HG02885 (cell line): ENCODE measurements around the gene PPP6R3.
"Not testable (repeated sequence)": the region's sequence is repeated elsewhere in the genome, so short reads cannot be mapped to it uniquely, and the experiment has no call there.

Experiments used
- ATAC-seq: cut with Tn5 transposase; IDR thresholded peaks from one replicate; pipeline ENCODE4 v1.9.1; 2021; ENCODE audit warnings: mild to moderate bottlenecking; ENCODE audit not compliant: unreplicated experiment, poor library complexity

Gene PPP6R3

GRCh38 chr11:68589547-68590216 is 129.1 kb downstream of the PPP6R3 start:
- ATAC-seq = no peak

DNA sequence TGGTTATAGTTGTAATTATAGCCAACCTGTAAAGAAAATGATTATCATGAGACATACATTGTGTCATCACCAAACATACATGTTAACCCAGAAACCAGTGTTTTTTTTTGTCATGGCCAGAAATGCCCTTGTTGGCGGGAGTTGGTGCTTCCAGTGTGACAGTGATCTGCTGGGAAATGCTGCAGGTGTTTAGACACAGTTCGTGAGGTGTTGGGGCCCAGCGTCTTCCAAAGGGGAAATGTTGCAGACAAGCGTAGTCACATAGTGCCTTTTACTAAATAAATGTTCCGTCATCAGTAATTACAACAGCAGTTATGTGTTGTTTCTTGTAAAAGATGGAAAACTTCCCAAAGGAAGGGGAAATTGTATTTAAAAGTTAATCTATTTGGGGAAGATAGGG is 131.2 kb downstream of the PPP6R3 start:
- no peak for ATAC-seq

DNA sequence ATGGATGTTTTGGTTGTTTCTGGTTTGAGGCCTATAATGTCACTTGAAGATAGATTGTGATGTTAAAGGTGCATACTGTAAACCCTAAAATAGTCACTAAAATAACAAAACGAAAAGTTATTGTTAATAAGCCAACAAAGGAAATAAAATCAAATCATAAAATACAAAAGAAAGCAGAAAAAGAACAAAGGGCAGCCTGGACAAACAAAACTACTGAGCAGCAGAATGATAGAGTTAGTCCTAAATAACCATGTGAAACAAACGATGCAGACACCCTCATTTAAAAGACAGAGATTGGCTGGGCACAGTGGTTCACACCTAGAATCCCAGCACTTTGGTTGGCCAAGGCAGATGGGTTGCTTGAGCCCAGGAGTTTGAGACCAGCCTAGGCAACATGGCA is 132.9 kb downstream of the PPP6R3 start:
- ATAC-seq = no peak

- no peak for ATAC-seq
Observed at GRCh38 chr11:68594123-68594522, 133.6 kb downstream of the PPP6R3 start.

DNA sequence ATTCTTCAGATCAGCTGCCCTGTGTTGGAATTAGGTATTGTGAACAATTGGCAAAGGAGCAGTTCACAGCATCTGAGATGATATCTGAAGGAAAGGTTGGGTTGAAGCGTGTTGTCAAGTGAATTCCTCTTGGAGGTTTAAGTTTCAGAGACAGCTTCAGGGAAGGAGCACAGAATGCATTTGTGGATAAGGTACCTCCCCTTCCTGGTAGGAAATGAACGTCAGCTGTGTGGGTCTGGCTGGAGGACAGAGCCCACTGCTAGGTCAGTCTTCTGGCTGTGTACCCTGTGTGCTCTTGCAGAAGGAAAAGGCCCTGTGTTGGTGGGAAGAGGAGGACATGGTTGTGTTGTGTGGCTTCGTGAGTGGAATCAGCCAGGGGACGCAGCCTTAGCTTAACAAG is 135.7 kb downstream of the PPP6R3 start:
- no peak for ATAC-seq

GRCh38 chr11:68598816-68599653 is 138.5 kb downstream of the PPP6R3 start:
- no peak for ATAC-seq

- ATAC-seq = no peak
Observed at GRCh38 chr11:68601147-68601546, 140.6 kb downstream of the PPP6R3 start.

DNA sequence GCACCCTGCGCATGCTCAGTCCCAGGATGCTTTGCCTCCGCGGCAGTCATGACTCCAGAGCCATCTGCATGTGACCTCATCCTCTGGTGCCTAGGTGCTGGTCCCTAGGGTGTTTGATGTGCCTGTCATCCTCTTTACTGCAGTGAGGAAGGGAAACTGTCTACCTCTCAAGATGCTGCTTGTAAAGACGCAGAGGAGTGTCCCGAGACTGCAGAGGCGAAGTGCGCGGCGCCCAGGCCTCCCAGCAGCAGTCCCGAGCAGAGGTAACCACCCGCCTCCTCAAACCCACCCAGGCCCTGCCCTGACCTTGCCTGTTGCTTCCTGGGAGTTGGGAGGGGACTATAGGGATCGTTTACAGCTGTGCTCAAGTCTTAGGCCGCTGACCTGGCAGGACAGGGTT is 149.2 kb downstream of the PPP6R3 start:
- ATAC-seq = no peak

DNA sequence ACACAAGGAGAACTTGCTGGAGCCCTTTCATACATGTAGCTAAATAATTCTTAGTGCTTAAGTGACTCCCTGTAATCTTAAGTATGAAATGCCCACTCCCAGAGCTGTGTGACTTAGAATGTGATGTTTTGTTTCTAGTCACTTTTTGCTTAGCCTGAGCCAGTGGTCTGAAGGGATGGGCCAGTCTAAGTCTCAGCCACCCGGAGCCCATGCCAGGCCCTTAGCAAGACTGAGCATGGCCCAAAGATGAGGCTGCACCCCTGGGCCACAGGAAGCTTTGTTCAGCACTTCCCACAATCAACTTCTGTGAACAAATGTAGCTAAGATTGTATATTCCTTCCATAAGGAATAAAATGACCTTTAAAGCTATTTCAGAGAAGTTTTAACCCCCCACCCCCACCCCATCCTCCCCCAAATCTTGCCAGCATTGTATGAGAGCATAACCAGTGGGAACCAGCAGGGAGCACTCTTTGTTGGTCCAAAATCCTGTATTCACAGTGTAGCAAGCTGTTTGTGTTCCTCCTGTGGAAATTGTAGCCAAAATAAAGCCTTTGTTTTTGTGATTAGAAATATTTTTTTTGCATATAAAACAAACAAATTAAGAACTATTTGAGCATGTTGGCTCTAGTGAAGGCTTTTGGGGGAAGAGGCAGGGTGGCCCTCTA is 150.0 kb downstream of the PPP6R3 start:
- ATAC-seq = no peak

DNA sequence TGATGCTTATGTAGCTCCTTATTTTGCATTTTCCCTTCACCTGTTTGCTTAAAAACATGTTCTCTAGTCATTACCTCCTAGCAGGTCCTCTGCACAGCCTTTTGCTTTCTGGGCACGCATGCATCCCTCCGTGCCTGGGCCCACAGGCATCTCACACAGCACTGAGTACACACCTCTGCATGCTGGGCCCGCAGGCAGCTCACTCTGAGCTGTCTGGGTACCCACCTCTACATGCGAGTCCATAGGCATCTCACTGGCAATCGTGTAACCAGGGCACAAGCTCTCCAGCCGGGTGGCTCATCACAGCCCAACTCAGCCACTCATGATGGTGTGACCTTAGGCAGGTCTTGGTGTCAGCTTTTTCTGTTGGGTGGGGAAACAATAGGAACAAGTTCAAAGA is 155.1 kb downstream of the PPP6R3 start:
- ATAC-seq = no peak

DNA sequence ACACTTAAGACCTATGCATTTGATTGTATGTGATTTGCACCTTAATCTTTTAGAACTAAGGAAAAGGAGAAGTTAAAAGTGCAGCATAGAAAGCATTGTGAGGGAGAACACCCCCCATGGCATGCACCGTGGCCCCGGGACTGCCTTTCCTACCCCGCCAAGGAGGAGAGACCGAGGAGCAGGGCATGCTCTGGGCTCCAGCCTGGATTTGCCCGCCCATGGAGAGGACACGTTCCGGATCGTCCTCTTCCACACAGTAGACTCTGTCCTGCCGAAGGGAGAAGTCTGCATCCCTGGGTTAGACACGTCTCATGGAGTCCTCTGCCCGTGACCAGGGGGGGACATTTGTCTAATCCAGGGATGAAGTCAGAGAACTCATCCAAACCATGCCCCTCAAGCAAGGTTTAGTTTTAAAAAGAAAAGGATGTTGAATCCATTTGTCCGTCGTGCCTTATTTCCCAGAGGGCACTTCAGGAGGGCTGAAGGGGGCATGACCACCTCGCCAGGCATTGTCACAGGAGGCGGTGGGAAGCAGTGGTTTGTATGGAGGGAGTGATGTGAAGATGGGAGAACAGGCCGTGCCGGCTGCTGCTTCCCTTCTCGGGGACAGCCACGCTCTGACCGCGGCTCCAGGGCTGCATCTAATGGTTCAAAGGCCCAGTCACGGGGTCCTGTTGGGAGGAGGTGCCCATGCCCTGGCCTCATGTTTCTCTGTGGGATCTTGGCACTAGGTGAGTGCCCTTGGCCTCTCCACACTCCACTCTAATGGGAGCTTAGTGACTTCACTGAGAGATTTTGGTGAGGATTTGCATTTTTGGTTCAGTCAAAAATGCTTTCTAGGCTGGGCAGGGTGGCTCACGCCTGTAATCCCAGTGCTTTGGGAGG is 157.6 kb downstream of the PPP6R3 start:
- no peak for ATAC-seq

- ATAC-seq = no peak
Observed at GRCh38 chr11:68621826-68622225, 161.3 kb downstream of the PPP6R3 start.

- ATAC-seq = not testable (repeated sequence)
Observed at GRCh38 chr11:68623706-68624105, 163.2 kb downstream of the PPP6R3 start.

DNA sequence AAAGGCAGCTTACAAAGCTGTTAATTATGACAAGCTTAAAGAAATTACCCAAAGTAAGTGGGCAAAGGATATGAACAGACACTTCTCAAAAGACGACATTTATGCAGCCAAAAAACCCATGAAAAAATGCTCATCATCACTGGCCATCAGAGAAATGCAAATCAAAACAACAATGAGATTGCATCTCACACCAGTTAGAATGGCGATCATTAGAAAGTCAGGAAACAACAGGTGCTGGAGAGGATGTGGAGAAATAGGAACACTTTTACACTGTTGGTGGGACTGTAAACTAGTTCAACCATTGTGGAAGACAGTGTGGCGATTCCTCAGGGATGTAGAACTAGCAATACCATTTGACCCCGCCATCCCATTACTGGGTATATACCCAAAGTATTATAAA is 164.5 kb downstream of the PPP6R3 start:
- ATAC-seq = not testable (repeated sequence)

DNA sequence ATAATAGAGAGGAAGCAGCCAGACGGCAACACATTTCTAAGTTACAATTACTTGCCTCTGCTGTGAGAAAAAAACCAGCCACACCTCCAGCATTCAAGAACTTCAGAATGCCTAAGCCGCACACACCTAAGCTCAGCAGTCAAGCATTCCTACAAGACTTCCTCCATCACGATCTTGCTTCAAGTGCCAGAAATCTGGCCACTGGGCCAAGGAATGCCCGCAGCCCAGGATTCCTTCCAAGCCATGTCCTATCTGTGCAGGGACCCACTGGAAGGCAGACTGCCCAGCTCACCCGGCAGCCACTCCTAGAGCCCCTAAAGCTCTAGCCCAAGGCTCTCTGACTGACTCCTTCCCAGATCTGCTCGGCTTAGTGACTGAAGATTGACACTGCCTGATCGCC is 165.7 kb downstream of the PPP6R3 start:
- ATAC-seq = not testable (repeated sequence)

DNA sequence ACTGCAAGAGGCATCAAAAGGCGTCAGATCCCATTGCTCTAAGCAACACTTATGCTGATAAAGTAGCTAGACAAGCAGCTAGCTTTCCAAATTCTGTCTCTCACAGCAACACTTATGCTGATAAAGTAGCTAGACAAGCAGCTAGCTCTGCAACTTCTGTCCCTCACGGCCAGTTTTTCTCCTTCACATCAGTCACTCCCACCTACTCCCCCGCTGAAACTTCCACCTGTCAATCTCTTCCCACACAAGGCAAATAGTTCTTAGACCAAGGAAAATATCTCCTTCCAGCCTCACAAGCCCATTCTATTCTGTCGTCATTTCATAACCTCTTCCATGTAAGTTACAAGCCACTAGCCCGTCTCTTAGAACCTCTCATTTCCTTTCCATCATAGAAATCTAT is 168.3 kb downstream of the PPP6R3 start:
- ATAC-seq = not testable (repeated sequence)

GRCh38 chr11:68632375-68632774 is 171.8 kb downstream of the PPP6R3 start:
- not testable (repeated sequence) for ATAC-seq

- ATAC-seq = no peak
Observed at GRCh38 chr11:68632802-68633201, 172.2 kb downstream of the PPP6R3 start.

- ATAC-seq = not testable (repeated sequence)
Observed at GRCh38 chr11:68634606-68635005, 174.1 kb downstream of the PPP6R3 start.

- ATAC-seq = not testable (repeated sequence)
Observed at GRCh38 chr11:68635172-68635571, 174.6 kb downstream of the PPP6R3 start.
